Cerebellar cortex (tissue), 1 donor: ENCODE data around the gene LBHD2.
"Not testable (repeated sequence)": the region's sequence is repeated elsewhere in the genome, so short reads cannot be mapped to it uniquely, and the experiment has no call there.

Source experiments
- DNase-seq: peaks from one replicate; pipeline ENCODE4 v3.0.0-alpha.2; 2015; ENCODE audit warnings: low spot score

LBHD2 gene

GRCh38 chr14:103104654-103105452, 20.8 kb downstream of the LBHD2 start:
- peak; percentile 46 for DNase-seq

DNA sequence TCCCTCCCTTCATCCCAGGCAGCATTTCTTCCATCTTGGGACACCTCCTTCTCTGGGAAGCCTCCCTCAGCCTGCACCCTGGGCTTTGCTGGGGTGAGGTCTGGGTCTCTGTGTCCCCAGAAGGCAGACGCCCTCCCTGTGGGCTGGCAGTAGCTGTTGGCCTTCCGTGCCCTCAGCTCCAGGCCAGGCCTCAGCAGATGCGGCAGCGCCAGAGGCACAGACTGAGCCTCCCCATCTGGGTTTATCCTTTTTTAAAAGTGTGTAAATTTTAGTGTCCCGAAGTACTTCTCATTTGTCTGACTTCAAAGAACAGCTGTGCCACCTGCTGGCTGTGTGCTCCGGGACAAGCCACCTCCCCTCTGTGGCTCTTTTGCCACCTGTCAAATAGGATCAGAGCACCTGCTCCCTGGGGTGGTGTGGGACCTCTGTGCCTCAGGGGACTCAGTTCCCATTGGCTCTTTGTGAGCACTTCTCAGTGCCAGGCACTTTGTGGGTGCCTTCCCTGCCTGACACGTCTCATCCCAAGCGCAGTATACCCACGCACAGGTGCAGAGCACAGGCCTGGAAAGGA, 21.7 kb downstream of the LBHD2 start:
- DNase-seq, result no peak

DNA sequence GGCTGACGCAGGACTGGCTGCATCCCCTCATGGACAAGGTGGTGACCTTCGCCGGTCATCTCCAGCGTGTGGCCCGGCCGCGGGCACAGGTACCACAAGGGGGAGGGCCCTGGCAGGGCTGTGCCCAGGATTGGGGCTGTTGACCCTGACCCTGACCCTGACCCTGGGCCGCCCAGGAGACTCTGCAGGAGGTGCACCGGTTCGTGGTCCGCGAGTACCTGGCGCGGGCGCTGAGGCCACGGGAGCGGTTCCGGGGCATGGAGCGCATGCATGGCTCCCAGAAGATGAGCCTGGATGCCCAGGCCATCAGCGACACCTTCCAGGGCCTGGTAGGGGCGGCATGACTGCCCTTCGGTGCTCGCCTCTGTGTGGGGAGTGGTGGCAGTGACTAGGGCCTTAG, 23.4 kb downstream of the LBHD2 start:
- no peak for DNase-seq

DNA sequence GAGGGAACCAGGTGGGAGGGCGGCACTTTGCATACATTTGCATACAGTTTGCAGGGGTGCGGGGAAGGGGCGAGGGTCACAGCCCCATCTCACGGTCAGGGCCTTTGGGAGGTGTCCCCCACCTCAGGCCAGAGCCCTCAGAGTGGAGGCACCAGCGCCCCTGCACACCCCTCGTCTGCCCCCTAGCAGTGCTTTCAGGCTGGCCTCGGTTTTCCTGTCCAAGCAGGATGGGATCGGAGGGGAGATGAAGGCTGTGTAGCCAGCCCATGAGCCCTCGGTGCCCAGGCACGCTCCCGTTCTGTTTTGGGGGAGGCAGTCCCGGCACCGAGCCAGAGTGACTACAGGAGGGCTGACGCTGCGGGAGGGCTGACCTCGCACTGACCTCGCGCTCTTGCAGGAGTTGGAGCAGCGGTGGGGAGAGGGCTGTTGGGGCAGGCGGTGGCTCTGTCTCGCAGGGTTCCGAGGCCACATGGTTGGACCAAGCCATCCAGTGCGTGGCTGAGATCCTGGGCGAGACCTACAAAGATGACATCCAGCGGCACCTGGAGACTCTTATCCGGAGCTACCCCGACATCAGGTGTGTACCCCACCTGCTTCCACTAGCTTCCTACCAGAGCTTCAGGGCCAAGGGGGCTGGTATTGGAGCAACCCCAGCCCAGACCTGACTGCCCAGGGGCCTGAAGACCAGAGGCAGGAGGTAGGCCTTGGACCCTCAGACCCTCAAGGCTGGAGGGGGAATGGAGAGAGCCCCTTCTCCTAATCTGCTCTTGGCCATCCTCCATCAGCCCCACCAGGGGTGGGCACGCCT, 24.1 kb downstream of the LBHD2 start:
- DNase-seq, result no peak

DNA sequence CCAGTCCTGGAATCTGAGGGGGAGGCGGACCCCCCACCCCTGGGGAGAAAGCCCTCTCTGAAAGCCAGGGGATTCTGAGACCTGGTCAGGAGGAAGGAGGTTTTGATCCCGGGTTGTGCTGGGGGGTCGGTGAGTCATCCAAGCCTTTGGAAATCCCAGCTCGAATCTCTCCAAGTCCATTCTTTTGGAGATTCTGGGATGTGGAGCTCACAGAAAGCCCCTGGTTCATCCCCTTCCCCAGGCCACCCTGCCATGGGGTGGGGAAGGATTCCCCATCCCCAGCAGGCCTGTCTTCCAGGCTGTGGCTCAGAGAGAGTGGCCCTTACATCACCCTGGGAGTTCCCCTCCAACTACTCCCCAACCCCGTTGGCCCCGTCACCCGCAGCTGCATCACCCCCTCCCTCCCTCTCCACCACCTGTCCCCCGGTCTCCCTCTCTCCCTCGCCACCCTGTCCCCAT, 24.8 kb downstream of the LBHD2 start:
- DNase-seq, result no peak

GRCh38 chr14:103109535-103110441, 25.8 kb downstream of the LBHD2 start:
- DNase-seq, result no peak

DNA sequence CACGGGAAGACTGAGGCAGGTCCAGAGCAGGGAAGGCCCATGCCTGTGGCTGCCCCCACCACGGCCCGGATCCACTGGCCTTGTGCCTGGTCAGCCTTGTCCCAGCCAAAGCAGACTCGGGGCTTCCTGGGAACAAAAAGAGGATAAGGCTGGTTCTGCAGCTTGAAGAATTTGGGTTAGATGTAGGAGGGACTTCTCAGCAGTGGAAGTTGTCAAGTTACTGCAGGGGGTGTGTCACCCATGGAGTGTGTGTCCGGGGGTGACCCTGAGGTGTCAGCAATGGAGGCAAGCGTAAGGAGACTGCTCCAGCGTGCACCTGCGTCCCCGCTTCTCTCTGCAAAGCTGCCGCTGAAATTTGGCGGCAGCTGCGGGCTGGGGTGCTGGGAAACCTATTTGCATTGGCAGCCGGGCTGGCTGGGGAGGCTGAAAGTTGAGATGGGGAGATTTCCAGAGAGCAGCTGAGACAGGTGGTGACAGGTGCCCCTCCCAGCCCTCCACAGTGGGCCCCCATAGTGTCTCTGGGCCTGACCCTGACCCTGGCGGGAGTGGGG, 26.7 kb downstream of the LBHD2 start:
- no peak for DNase-seq

DNA sequence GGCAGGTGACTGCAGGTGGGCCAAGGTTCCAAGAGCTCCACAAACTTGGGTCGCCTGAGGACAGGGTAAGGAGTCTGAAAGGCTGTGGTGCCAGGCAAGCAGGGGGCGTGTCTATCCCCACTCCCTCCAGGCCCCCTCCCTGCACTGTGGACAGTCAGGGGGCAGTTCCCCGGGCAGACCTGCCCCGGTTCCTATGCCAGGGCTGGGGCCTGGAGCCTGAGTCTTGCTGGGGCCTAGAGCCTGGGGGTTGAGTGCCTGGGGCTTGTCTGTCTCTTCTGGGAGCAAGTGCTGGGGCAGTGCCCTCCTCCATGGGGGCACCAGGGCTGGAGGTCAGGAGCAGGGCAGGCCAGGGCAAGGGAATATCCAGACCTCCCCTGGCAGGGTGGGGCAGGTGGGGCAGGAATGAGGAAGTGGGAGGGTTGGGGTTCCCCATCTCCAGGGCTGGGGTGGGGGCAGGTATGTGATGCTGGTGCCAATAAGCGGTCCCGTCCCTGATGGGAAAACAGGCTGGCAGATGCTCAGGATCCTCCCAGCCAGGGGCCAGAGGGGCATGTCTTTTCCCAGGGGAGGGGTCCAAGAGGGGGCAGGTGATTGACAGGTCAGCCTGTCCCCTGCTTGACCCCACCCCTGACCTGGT, 27.3 kb downstream of the LBHD2 start:
- no peak for DNase-seq

GRCh38 chr14:103112400-103113243, 28.6 kb downstream of the LBHD2 start:
- no peak for DNase-seq

- no peak for DNase-seq
Observed at GRCh38 chr14:103113303-103113702, 29.3 kb downstream of the LBHD2 start.

DNA sequence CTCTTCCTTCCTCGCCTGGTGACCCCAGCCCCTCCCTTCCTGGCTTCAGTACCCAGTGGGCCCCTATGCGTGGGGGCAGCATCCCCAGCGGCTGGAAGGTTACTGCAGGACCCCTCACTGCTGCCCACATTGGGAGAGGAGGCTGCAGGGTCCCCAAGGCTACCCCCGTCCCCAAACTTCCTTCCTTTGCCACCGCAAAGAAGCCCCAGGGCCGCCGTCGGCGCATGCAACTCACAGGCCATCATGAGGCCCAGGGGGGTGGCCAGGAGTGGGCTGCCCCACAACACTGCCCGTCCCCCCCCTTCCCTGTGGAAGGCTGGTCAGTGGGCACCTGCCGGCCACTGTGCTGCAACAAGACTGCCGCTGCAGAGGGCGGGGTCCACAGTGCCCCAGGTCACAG, 29.8 kb downstream of the LBHD2 start:
- DNase-seq, result no peak

- DNase-seq, result not testable (repeated sequence)
Observed at GRCh38 chr14:103115086-103115679, 31.2 kb downstream of the LBHD2 start.

DNA sequence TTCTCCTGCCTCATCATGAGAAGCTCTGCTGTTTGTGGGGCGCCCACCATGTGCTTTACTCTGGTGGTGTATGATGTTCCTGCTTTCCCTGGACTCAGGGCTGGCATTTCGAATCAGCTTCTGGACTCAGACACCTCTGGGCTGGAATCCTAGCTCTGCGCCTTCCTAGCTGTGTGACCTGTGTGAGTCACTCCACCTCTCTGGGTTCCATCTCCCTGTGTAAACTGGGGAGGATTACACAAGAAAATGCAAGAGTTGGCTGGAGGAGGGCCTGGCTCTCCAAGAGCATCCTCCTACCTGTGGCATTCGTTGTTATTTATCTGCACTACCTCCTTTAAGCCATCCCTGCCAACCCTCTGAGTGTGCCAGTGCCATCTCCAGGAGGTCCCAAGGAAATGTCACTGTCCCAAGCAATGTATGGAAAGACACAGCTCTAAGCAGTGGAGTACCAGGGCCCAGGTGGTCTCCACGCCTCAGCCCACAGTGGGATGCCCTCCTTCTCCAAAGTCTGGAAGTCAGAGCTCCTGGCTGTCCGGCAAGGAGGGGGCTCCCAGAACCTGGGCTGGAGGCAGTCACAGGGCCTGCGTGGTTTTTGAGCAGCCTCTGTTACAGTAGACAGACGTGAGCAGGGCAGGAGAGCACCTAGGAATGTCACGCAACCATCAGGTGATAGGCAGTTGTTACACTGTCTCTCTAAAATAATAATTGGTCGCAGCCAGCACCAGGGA, 32.0 kb downstream of the LBHD2 start:
- no peak for DNase-seq

DNA sequence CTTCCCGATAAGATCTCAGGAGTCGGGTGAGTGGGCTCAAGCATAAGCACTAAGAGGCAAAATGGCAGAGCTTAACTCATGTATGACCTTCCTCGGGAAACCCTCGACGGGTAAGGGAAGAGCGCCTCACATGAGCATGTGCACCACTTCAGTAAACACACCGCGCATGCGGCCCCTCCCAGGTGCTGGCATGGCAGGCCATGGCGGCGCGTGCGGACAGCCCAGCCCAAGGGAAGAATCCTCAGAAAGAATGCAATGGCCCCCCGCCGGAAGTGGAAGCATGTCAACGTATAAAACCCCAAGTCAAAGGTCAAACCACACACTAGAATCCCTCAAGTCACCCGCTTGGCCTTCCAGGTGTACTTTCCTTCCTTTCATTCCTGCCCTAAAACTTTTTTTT, 32.6 kb downstream of the LBHD2 start:
- no peak for DNase-seq

DNA sequence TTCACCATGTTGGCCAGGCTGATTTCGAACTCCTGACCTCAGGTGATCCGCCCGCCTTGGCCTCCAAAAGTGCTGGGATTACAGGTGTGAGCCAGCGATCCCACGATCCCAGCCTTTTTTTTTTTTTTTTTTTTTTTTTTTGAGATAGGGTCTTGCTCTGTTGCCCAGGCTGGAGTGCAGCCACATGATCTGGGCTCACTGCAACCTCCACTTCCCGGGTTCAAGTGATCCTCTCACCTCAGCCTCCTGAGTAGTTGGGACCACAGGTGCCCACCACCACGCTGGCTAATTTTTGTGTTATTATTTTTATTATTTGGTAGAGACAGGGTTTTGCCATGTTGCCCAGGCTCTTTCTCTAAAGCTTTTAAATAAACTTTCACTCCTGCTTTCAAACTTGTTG, 33.5 kb downstream of the LBHD2 start:
- not testable (repeated sequence) for DNase-seq

DNA sequence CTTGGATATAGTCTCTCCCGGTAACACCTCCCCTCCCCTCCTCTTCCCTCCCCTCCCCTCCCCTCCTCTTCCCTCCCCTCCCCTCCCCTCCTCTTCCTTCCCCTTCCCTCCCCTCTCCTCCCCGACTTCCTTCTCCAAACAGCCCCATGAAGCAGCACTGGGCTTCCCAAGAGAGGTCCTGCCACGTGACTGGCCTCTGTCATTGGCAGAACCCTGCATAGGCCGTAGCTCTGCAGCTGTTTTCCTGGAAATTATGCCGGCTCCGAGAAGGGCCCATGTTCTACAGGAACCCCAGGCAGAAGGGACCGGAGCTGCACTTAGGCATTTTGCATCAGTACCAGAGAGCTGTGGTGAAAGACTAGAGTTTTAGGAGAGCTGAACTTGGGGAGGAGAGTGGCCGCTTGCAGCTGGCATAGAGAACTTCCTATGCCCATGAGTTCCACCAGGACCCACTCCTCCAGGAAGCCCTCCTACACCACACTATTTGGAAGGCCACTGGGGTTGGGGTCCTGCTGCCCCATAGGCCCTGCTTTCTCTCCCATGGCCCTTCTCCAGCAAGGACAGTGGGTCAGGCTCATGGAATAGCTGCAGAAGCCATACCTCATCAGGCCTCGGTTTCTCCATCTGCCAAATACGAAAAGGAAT, 34.1 kb downstream of the LBHD2 start:
- DNase-seq, result no peak

GRCh38 chr14:103118663-103119404, 34.8 kb downstream of the LBHD2 start:
- no peak for DNase-seq

DNA sequence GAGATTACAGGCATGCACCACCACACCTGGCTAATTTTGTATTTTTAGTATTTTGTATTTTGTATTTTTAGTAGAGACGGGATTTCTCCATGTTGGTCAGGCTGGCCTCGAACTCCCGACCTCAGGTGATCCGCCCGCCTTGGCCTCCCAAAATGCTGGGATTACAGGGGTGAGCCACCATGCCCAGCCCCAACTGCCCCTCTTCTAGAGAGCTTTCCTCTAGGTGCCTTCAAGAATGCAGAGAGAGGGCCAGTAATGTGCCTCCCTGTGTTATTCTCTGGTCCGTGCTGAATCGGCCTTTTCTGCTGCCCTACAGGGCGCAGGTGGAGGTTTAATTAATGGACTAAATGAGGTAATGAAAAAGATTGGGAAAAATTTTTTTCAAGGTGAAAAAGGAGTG, 35.5 kb downstream of the LBHD2 start:
- not testable (repeated sequence) for DNase-seq
